GM12874 (cell line): ENCODE measurements around the gene AQP12A.
"Not testable (repeated sequence)": the region's sequence is repeated elsewhere in the genome, so short reads cannot be mapped to it uniquely, and the experiment has no call there.

ENCODE experiments used
- TF ChIP-seq, protein P1 (sequence below): IDR thresholded peaks from 2 replicates; pipeline ENCODE4 v1.5.1; 2011; ENCODE audit warnings: low read depth, mild to moderate bottlenecking, control low read depth, low read length, moderate library complexity; ENCODE audit not compliant: insufficient read depth

AQP12A gene

DNA sequence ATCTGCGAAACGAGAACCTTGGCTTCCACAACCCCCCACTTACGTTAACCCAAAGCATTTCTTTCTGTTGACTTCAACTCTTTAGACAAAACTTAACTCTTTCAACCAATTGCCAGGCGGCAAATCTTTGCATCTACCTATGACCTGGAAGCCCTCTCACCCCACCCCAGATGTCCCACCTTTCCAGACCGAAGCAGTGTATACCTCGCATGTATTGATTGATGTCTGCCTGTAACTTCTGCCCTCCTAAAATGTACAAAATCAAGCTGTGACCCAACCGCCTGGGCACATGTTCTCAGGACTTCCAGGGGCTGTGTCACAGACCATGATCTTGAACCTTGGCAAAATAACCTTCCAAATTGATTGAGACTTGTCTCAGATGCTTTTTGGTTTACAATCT is 21.3 kb upstream of the AQP12A start:
- TF ChIP-seq, protein P1, sequence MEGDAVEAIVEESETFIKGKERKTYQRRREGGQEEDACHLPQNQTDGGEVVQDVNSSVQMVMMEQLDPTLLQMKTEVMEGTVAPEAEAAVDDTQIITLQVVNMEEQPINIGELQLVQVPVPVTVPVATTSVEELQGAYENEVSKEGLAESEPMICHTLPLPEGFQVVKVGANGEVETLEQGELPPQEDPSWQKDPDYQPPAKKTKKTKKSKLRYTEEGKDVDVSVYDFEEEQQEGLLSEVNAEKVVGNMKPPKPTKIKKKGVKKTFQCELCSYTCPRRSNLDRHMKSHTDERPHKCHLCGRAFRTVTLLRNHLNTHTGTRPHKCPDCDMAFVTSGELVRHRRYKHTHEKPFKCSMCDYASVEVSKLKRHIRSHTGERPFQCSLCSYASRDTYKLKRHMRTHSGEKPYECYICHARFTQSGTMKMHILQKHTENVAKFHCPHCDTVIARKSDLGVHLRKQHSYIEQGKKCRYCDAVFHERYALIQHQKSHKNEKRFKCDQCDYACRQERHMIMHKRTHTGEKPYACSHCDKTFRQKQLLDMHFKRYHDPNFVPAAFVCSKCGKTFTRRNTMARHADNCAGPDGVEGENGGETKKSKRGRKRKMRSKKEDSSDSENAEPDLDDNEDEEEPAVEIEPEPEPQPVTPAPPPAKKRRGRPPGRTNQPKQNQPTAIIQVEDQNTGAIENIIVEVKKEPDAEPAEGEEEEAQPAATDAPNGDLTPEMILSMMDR, result no peak

DNA sequence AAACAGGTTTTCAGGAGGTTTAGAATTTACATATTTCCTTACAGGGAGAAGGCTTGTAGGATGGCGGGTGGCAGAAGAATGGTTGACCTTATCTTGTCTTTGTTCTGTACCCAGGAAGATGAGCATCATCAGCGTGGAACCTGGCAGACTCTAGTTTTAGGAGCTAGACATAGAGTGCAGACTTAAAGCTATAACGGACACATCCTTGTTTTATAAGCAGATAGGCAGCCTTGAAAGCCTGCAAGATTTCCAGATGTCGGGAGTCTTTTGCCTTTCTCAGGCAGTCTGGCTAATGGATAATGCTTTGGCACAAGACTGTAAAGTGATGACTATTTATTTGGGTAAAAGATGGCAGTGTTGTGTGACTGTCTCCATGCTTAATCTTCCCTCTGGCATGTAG is 20.7 kb upstream of the AQP12A start:
- TF ChIP-seq, protein P1, result no peak

DNA sequence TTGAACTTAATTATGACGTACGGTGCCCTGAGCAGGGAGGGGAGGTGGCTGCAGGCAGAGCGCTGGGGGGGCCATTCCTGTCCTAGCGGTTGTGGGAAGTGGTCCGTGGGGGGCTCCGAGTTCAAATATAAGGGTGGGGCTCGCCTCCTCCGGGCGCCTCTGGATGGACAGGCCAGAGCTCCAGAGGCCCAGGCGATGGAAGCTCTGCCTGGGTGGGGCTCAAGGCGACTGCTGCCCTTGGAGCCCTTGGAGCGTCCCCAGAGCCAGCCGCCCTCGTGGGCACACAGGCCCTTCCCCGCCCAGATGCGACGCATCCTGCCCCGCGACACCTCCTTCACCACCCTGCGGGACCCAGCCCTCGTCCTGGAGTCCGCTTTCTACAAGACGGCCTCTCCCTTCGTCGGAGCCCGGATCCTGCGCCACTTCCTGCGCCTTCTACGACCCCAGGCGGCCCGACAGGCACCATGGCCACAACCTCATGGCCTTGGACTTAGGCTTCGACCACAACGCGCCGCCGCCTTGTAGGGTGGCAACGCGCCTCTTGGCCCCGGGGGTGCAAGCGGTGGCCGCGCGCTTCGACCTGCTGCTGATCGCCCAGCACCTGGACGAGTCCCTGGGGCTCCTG is 19.5 kb upstream of the AQP12A start:
- TF ChIP-seq, protein P1, result no peak

DNA sequence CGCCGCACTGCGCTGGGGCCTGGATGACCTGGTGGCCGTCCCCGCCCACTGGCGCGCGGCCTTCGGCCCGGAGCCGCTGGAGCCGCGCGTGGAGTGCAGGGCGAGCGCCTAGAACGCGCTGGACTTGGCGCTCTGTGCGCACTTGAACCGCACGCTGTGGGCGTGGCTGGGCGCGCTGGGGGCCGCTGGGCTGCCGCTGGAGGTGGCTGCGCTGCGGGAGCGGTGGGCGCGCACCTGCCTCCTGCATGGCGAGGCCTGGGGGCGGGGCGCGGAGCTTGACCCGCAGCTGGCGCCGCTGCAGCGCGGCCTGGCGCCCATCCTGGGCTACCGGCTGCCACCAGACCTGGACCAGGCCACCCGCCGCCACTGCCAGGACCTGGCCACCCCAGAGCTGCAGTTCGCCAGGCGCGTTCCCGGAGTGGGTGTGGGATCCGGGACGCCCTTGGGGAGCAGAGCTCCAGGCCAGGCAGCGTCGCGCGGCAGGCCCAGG is 18.9 kb upstream of the AQP12A start:
- TF ChIP-seq, protein P1, result no peak

DNA sequence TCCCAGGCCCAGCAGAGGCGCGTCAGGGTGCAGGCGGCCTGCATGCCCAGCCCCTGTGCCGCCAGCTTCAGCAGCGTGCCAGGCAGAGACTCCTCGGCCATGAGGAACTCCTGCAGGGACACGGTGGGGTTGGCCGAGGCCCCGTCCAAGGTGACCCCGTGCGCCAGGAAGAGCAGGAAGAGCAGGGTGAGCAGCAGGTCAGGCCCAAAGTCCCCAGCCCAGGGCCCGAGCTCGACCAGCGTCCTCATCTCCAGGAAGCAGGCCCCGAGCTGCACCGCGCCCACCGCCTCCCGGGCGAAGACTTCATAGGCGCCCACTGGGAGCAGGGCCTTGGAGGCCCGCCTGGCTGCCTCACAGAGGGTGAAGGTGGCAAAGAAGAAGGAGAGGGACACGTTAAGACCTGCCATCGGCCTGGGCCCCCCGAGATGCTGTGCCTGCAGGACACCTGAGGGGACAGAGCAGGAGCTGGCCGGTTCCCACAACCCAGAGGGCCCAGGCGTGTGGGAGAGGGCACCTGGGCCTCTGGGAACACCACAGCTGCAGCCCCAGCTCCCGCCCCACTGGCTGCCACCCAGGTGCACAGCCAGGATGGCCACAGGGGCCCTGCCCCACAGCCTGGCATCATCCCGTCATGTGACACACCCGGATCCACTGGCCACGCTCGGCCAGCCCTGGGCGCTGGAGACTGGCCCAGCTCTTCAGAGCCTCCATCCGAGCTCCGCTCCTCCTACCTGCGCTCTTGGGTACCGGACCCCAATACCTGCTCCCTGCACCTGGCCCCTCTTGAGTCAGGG is 9.0 kb upstream of the AQP12A start, which contains the start of gene AQP12B:
TSS of gene AQP12B (minus strand) at position 455 of the 794 bp plus-strand sequence. CDS start at position 407, 48 bp downstream.
- TF ChIP-seq, protein P1, result not testable (repeated sequence)

DNA sequence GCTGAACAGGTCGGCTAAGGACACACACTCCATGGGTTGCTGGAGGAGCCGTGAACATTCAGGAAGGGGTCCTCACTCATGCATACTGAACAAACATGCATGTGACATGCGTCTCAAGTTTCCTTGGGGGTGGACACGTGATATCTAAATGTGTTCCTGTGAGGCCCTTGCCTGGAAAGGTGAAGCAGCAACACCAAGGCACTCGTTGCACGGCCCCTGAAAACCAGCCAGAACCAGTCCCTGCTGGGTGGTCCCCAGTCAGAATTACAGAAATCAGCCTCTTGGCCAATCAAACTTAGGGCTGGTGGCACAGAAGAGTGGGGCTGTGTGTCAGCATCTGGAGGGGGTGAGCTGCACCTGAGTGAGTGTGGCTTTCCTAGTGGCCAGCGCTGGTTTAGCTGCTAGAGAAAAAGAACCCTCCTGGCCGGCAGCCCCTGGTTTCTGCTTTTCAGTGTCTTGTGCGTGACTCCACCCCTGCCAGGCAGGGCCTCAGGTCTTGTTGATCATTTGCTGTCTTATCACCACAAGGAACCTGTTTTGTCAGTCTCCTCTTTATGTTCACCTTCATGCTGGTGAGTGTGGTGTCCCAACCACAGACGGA is 5.8 kb upstream of the AQP12A start:
- TF ChIP-seq, protein P1, result no peak

DNA sequence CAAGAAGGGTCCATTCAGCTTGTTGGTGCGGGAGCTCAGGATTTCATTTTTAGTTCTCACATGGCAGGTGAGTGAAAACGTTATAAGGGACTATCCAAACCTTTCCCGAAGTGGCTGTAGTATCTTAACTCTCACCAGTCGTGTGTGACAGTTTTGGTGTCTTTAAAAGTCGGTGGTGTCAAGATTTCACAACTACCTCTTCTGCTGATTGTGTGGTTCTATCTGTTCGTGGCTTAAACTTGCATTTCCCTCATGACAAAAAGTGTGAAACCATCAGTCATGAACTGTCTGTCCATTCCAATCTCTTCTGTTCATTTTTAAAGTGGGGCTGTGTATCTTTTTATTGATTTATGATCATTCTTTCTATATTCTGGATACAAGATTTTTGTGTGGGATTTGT is 5.2 kb upstream of the AQP12A start:
- TF ChIP-seq, protein P1, result no peak
